ENCODE measurements around the gene ENG.
"Not testable (repeated sequence)": the region's sequence is repeated elsewhere in the genome, so short reads cannot be mapped to it uniquely, and the experiment has no call there.

The ENG gene

DNA sequence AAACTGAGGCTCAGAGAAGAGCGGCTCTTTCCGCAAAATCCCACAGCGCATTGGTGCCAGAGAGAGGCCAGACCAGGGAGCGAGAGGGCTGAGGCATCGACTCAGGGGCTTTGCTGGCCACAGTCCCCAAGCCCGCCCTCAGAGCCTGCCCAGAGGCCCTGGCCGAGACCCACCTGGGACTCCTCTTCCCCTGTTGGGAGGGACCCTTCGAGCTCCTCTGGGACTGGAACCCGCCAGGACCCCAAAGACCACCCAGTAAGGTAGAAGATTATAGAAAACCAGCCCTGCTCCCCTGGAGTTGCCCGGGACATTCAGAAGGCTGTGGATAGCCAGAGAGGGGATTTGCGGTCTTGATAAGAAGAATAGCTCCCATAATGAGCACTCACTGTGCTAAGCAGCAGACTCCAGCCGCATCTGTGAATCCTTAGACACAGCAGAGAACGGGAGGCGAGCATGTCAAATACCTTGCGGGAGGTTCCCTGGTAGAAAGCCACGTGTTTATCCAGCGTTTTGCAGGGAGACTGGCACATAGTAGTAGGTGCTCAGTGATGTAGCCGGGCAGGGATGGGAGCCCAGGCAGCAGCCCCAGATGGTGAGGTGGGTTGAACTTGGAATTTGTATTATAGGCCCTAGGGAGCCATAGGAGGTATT lies 23.7 kb upstream of the ENG start:
- DNase-seq = no peak

DNA sequence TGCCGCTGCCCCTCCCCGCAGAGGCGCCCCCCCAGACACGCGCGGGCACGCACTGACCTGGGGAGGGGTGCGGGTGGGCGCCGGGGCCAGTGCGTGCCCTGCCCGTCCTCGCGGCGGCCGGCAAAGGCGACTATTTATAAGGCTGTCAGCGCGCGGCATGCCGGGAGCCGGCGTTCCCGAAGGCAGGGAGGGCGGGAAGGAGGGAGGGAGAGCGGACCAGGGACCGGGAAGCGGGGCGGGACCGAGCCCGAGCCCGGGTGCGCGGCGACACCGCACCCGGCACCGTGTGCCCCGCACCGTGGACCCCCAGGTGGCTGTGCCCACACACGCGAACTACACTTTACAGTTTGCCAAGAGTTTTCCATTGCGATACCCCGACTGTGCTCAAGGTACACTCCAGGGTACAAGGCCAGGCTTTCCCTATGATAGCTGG lies 23.1 kb upstream of the ENG start, which contains the start of gene AK1:
Gene AK1, minus strand, starts transcription at position 110 of the 433 bp plus-strand sequence. CDS start 3,058 bp downstream, outside the sequence.
- DNase-seq = peak; percentile 26

- DNase-seq = no peak
Measured at GRCh38 chr9:127876764-127877562, 22.5 kb upstream of the ENG start.

- DNase-seq = no peak
Measured at GRCh38 chr9:127876026-127876763, 21.7 kb upstream of the ENG start.

DNA sequence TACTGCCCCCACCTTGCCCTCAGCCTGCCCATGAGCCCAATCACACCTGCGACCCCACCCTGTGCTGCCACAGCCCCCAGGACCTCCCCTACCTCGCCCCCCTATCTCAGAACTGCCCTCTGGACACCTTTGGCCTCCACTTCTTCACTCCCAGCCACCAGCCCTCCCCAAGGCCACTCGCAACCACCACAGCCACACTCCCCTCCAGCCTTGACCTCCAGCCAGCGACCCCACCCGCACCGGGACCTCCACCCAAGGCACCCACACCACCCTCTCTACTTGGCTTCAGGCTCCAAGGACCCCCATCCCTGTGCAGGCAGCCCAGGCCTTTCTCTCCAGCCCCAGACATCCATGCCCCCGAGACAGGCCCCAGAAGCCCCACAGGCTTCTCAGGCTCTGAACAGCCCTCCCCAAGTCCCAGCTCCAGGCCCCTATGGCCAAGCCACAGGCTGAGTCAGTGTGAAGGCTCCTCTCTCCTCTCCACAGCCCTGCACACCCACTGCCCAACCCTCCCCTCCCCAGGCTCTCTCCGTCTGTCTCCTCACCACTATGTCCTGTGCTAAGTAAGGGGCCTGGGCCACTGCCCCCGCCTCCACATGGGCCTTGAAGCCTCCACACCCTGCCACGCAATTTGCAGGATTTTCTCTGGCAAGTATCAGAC lies 21.0 kb upstream of the ENG start:
- no peak for DNase-seq

DNA sequence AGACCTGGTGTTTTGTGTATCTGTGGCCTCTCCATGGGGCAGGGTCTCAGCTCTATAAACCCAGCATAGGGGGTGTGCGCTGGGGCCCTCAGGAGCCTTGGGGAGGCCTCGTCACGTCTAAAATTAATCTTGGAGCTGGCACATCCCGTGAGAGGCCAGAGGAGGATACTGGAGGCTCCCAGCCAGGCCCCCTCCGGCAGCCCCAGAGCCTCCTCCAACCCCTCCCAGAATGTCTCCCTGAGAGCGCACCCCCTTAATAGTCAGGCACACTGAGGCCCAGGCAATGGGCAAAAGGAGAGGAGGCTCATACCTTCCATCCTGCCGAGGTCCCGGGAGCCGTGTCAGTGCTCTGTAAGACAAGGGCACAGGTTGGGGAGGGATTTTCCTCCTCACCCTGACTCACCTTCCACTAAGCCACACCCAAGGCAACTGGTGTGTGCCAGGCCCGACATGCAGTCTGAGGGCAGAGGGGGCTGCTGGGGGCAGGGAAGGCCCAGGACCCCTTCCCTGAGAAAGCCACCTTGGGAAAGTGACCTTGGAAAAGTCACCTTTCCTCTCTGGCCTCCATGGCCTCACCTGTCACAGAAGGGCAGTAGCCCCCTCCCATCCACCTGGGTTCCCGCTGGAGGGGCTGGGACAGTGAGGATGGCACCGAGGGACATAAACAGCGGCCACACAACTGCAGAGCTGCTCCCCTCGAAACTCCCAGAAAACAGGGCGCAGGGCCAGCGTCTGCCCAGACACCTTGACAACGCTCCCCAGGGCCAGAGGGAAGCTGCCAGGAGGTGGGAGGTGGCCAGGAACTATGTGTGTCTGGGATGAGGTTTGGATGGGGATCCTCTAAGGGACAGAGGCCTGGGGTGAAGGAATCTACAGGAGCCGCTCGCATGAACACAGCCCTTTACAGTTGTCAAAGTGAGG lies 20.1 kb upstream of the ENG start:
- no peak for DNase-seq

DNA sequence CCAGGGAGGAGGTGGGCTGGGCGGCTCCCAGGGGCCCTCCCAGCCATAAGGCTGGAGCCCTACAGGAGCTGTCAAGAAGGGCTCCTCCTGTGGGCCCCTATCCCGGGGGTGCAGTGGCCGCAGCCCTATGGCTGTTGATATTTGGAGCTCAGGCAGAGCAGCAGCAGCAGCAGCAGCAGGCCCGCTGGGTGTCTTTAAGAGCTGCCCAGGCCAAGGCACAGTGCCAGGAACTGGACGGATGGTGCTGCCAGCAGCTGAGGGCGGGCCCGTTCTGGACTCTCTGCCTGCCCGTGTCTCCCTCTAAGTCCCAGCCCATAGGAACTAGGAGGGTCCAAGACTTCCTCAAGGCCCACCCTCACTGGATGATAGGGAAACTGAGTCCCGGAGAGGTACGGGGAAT lies 19.4 kb upstream of the ENG start:
- DNase-seq = no peak

DNA sequence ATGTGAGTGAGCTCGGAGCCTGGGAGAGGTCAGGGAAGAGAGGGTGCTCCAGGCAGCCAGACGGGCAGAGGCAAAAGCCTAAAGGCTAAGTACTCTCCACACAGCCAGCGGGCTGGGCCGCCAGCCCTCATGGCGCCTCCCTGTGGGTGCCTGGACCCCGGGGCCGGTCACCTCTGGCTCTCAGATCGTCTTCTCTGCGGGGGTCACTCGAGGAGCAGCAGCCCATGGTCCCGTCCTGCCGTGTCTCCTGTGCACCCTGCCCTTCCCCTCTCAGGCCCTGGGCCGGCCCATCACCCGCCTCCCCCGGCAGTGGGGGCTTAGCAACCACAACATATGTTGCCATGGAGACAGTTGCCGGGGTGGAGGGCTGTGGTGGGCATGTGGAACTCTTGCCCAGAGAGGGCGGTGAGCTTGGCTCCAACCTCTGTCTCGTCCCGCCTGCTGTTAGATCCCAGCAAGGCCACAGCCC lies 18.8 kb upstream of the ENG start:
- no peak for DNase-seq

GRCh38 chr9:127872369-127873222 lies 18.1 kb upstream of the ENG start:
- DNase-seq = no peak

DNA sequence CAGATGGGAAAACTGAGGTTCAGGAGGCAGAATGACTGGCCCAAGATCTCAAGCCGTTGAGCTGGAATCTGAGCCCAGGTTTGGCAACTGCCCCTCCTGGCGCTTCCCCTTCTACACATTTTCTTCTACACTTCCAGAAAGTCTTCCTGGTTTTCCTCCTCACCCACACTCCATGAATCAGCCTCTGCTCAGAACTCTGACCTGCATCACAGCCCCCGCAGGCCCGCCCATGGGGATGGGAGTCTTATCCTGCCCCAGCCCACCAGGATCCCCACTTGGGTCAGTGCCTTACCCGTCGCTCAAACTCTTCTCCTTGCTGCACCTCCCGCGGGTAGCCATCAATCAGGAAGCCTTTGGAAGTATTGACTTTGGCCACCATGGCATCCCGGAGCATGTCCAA lies 17.1 kb upstream of the ENG start:
- no peak for DNase-seq

DNA sequence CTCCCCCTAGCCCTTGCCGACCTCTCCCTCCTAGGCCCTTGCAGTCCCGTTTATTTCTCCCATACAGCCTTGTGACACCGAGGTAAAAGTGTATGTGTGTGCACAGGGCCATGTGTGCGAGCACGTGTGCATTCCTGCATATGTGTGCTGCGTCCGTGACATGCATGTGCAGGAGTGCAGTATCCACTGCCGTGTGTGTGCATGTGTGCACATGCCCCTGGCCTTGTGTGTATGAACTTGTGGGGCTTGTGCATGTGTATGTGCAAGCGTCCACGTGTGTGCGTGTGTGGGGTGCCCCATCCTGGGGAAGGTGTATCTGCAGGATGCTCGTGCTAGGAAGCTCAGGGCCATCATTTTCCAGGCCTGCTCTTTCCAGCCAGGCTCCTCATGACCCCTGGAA lies 16.4 kb upstream of the ENG start:
- no peak for DNase-seq

DNA sequence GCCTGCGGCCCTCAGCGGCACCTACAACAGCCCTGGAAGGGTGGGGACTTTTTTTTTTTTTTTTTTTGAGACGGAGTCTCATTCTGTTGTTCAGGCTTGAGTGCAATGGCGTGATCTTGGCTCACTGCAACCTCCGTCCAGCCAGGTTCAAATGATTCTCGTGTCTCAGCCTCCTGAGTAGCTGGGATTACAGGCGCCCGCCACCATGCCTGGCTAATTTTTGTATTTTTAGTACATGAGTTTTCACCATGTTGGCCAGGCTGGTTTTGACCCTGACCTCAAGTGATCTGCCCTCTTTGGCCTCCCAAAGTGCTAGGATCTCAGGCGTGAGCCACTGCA lies 15.7 kb upstream of the ENG start:
- DNase-seq = not testable (repeated sequence)

DNA sequence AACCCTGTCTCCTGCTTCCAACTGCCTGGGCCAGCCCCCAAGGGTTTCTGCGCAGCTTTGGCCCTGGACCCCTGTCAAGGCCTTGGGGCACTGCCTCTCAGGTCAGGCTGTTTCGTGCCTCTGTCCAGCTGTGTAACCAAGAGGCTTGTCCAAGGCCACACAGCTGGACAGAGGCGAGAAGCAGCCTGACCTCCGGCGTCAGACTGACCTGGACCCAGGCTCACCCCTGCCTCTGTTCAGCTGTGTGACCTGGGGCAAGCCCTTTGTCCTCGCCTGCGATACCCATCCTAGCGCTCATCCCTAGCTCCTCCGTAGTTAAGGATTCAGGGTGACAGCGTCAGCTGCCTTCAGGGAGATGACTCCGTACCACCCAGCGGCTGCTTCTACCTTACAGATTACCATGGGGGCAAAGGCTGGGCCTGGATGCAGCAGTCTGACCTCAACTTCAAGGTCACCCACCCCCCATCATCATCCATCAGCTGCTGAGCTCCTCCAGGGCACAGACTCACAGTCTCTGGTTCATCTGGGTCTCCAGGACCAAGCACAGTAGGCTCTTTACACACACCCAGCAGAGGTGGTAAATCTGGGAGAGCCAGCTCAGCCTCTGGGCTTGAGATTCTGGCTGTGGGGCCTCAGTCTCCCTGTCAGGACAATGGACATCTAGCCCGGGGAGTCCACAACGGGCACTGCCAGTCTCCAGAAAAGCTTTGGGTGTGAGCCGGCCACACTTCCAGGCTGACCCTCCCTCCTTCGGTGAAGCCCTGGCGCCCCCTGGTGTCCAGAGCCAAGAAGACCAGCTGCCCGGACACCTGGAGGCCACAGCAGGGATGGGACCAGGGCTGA lies 15.1 kb upstream of the ENG start:
- DNase-seq = peak; percentile 56

DNA sequence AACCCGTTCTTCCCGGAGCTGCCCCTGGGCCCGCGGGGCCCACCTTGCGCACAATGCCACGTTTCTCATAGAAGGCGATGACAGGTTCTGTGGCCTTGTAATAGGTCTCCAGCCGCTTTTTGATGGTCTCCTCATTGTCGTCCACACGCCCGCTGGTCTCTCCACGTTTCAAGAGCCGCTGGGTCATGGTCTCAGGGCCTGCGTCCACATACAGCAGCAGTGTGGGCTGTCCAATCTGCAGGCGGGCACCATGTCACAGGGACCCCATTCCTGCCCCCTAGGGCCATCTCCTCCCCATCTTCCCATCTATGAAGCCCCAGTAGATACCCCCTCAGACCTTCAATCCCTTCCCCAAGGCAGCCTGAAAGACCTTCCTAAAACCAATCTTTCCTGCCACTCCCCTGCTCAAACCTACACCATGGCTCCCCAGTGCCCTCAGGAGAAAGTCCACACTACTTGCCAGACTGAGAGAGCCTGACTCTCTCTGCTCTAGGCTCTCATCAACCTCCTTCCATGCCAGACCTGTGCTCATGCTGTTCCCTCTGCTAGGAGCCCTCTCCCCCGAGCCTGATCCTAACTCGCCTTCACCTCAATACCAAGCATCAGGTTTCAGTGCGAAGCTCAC lies 13.9 kb upstream of the ENG start:
- DNase-seq = no peak

DNA sequence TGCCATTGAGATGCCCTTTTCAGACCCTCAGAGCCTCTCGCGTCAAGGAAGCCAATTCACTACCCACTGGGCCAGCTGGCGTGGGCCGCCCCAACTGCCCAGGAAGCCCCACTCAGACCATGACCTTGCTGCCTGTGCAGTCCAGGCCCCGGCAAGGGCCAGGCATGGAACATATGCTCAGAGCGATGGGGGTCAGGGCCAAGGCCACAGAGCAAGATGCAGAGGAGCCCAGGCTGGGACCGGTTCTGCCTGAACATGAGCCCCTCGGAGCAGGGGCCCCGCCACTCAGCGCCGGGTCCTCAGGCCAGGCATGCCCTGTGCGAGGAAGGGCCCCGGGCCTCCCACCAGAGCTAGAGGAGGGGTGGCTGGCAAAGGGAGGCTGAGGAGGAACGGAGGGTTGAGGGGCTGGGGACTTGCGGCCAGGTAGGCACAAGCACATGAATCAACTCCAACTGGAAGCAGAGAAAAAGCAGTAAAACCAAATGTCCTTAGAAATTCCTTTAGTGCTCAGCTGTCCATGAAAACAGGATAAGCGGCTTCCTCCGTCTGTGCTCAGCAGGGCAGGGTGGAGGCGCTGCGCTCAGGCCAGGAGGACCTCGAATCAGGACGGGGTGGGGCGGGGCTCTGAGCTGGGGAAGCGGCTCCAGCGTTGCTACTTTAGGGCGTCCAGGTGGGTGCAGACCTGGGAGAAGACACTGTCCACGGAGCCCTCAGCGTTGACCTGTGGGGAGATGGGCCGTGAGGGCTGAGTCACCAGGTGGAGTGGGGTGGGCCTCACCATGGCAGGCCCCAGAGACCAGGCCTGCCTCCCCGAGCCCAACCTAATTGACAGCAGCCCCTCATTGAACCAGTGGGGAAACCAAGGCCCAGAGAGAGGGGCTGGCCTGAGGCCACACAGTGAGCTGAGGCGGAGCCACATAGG lies 13.2 kb upstream of the ENG start:
- no peak for DNase-seq

DNA sequence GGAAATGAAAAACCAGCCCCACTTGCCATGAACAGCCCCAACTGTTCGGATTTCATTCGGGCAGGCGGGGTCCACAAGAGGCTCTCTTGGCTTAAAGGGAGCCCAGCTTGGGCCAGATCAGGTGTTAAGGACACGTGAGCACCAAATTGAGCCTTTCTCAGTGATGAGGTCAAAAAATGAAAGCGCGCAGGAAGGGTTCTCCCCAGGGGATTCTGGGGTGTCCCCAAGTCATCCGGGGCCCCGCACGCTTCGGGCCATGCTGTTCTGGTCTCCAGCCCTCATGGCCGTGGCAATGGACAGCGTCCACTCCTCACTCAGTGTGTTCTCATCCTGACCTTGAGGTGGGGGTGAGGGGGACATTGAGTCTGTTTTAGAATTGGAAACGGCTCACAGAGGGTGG lies 12.1 kb upstream of the ENG start:
- DNase-seq = no peak

DNA sequence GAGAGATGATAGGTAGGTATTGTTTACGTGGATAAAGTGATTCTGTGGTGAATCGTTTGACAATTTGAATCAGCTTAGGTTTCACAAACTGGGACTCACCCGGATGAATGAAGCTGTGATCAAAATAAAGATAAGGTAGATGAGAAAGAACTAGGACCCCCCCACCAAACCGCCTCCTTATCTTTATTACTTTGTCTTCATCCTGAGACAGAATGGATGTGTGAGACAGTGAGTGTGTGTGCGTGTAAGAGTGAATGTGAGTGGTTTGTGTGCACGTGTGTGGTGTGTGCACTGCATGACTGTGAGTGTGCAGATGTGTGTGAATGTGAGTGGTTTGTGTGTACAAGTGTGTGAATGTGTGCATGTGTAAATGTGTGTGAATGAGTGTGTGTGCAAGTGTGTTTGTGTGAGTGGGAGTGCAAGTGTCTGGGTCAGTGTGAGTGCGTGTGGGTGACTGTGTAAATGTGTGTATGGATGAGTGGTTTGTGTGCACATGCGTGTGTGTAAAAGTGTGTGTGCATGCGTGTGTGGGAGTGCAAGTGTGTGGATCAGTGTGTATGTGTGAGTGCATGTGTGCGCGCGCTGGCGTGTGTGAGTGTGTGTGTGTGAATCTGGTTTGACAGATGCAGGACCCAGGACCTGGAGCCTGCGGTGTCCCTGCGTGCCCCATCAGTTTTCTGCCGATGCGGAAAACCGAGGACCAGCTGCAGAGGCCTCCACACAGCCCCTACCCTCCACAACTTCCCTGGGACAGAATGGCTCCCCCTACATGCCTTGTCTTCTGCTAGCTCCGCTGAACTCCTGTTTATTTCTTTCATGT lies 11.4 kb upstream of the ENG start:
- DNase-seq = no peak

DNA sequence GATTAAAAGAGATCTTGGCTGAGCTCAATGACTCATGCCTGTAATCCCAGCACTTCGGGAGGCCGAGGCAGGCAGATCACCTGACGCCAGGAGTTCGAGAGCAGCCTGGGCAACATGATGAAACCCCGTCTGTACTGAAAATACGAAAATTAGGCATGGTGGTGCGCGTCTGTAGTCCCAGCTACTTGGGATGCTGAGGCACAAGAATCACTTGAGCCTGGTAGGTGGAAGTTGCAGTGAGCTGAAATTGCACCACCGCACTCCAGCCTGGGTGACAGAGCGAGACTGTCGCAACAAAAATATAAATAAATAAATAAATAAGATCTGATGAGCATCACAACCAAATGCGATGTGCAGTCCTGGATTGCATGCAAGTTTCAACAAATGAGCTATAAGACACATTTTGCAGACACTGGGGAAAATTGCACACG lies 8.7 kb upstream of the ENG start:
- no peak for DNase-seq
